Chondrocyte (in vitro differentiated cells): ENCODE results near the gene LPGAT1. TPM values are rescaled to one million over a fixed set of nuclear protein-coding genes. Genes with fewer than 3 reads are reported as not detected.
A peak's percentile ranks its signal among the peaks of the same experiment; 100 is the strongest.

Experiments
- DNase-seq: peaks from one replicate; pipeline ENCODE4 v3.0.0; 2021; ENCODE audit warnings: mixed read lengths, low spot score
- H3K27ac Mint-ChIP-seq: one replicate; pipeline ENCODE4 v1.8.0; 2021; ENCODE audit warnings: mild to moderate bottlenecking, moderate library complexity, mixed read lengths; ENCODE audit not compliant: unreplicated experiment
- H3K27me3 Mint-ChIP-seq: 2 replicates; pipeline ENCODE4 v1.8.0; 2021; ENCODE audit warnings: low read depth, mixed read lengths
- H3K36me3 Mint-ChIP-seq: 2 replicates; pipeline ENCODE4 v1.8.0; 2021; ENCODE audit warnings: low read depth, mixed read lengths
- H3K4me1 Mint-ChIP-seq: 2 replicates; pipeline ENCODE4 v1.8.0; 2021; ENCODE audit warnings: low read depth, mild to moderate bottlenecking, mixed read lengths
- H3K4me3 Mint-ChIP-seq: one replicate; pipeline ENCODE4 v1.8.0; 2021; ENCODE audit warnings: mild to moderate bottlenecking, moderate library complexity, mixed read lengths; ENCODE audit not compliant: unreplicated experiment
- H3K9me3 Mint-ChIP-seq: 2 replicates; pipeline ENCODE4 v1.8.0; 2021; ENCODE audit warnings: low read depth, mixed read lengths
- CTCF ChIP-seq: fragments of 200-600 bp; sonication (generic); IDR thresholded peaks from 2 replicates; pipeline ENCODE4 v1.5.0; 2021; ENCODE audit warnings: antibody characterized with exemption, mild to moderate bottlenecking, moderate library complexity
- total RNA-seq: library from RNA; stranded (reverse); gene quantifications from 3 replicates; pipeline ENCODE4 v1.2.1, GENCODE V29; 2021

LPGAT1 gene
- total RNA-seq, 1 donor from 2014 or later, result 60.1 TPM

- H3K27me3 Mint-ChIP-seq, result no peaks in the 10 kb centered on the region
- no peak for DNase-seq
- no peak for TF ChIP-seq CTCF
- H3K4me3 Mint-ChIP-seq, result no peak overlapping the region
- no peaks in the 10 kb centered on the region for H3K9me3 Mint-ChIP-seq
- no peaks in the 10 kb centered on the region for H3K36me3 Mint-ChIP-seq
- H3K27ac Mint-ChIP-seq, result no peak overlapping the region
- peaks cover 55% of the 10 kb centered on the region for H3K4me1 Mint-ChIP-seq
These were observed 94.1 kb downstream of the LPGAT1 start for GRCh38 chr1:211736351-211736915.

- H3K9me3 Mint-ChIP-seq, result no peaks in the 10 kb centered on the region
- no peaks in the 10 kb centered on the region for H3K27me3 Mint-ChIP-seq
- peak overlapping the region; percentile 17 for H3K4me3 Mint-ChIP-seq
- peak; percentile 15 for TF ChIP-seq CTCF
- H3K4me1 Mint-ChIP-seq, result peaks cover 52% of the 10 kb centered on the region
- no peak for DNase-seq
- H3K36me3 Mint-ChIP-seq, result no peaks in the 10 kb centered on the region
- H3K27ac Mint-ChIP-seq, result peak overlapping the region; percentile 92
These were observed 95.1 kb downstream of the LPGAT1 start for GRCh38 chr1:211735208-211736170.

- Mint-ChIP-seq H3K4me1 (peaks cover 46% of the 10 kb centered on the region), H3K27ac (peak overlapping the region; percentile 92), H3K27me3 (no peaks in the 10 kb centered on the region), H3K4me3 (no peak overlapping the region), H3K9me3 (no peaks in the 10 kb centered on the region), H3K36me3 (no peaks in the 10 kb centered on the region)
- DNase-seq, result no peak
- no peak for TF ChIP-seq CTCF
These were observed 95.8 kb downstream of the LPGAT1 start for GRCh38 chr1:211734791-211735190.

GRCh38 chr1:211734359-211734758 is 96.2 kb downstream of the LPGAT1 start:
- Mint-ChIP-seq H3K27me3 (no peaks in the 10 kb centered on the region), H3K27ac (no peak overlapping the region), H3K4me1 (peaks cover 41% of the 10 kb centered on the region), H3K36me3 (no peaks in the 10 kb centered on the region), H3K4me3 (no peak overlapping the region), H3K9me3 (no peaks in the 10 kb centered on the region)
- DNase-seq, result no peak
- no peak for TF ChIP-seq CTCF

- no peak for DNase-seq
- no peaks in the 10 kb centered on the region for H3K9me3 Mint-ChIP-seq
- H3K36me3 Mint-ChIP-seq, result no peaks in the 10 kb centered on the region
- H3K27ac Mint-ChIP-seq, result no peak overlapping the region
- TF ChIP-seq CTCF, result no peak
- no peaks in the 10 kb centered on the region for H3K27me3 Mint-ChIP-seq
- H3K4me3 Mint-ChIP-seq, result no peak overlapping the region
- peaks cover 31% of the 10 kb centered on the region for H3K4me1 Mint-ChIP-seq
These were observed 98.1 kb downstream of the LPGAT1 start for GRCh38 chr1:211732293-211732980.
